Measurements from ENCODE around the gene TTI1.

Gene TTI1

DNA sequence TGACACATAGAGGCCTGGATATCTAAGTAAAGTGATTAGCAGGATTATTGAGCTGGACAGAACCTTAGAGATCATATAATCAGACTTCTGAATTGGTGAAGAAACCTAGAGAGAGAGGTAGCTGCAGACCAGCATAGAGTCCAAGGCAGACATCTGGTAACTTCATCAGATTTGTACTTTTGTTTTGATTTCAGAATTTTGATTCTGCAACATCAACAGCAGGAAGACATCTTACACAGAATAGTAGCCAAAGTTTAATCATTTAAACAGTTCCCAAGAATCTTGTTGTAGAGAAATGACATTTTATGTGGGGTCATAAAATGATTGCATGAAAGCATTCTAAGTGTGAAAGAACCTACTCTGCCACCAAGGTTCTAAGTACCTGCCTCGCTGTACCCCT, 39.6 kb upstream of the TTI1 start:
- H2BK5ac ChIP-seq (ENCODE audit: low read length) = no peak overlapping the region
- H3K9ac ChIP-seq (ENCODE audit: low read depth, low read length, poor library complexity) = no peak overlapping the region
- H2BK120ac ChIP-seq (ENCODE audit: low read depth, low read length) = no peak overlapping the region
- H2BK15ac ChIP-seq (ENCODE audit: low read length) = no peak overlapping the region
- no peak overlapping the region for H3K14ac ChIP-seq (ENCODE audit: low read length)
- no peak overlapping the region for H3K4me3 ChIP-seq (ENCODE audit: low read length in 2 of 2)
- no peak overlapping the region for H3K18ac ChIP-seq (ENCODE audit: low read length)
- no peak overlapping the region for H3K4ac ChIP-seq (ENCODE audit: low read length)
- H4K8ac ChIP-seq (ENCODE audit: low read depth, low read length) = no peak overlapping the region
- H2BK12ac ChIP-seq (ENCODE audit: low read length) = no peak overlapping the region
- H3K27me3 ChIP-seq (ENCODE audit: control insufficient read depth in 3 of 3, insufficient read depth in 3 of 3, low read depth in 1 of 3, low read length in 3 of 3) = no peaks in the 10 kb centered on the region
- H3K27ac ChIP-seq (replicated peaks; ENCODE audit: low read length) = no peak overlapping the region
- peaks cover 0 to 3% of the 10 kb centered on the region in 2 donors for H3K4me1 ChIP-seq (ENCODE audit: control insufficient read depth in 2 of 2, insufficient read depth in 1 of 2, low read depth in 1 of 2, low read length in 2 of 2)
- WGBS, 2 donors (ENCODE audit: extremely low coverage in 2 of 2, insufficient read length in 2 of 2, insufficient replicate concordance in 1 of 2) = no CpG with 5 or more reads among the region's 1 CpG
- DNase-seq (ENCODE audit: low spot score) = no peak
- no peak overlapping the region for H3K23ac ChIP-seq (ENCODE audit: low read depth, low read length, poor library complexity)
- no peak overlapping the region for H3K4me2 ChIP-seq (ENCODE audit: insufficient read depth, low read length, poor library complexity, severe bottlenecking)
- no peak overlapping the region for H2AFZ ChIP-seq (ENCODE audit: low read length)
- no peaks in the 10 kb centered on the region for H3K79me1 ChIP-seq (ENCODE audit: low read depth, low read length)
- peaks cover 2 to 45% of the 10 kb centered on the region in 2 donors for H3K9me3 ChIP-seq (replicated peaks in 1 of 2; ENCODE audit: control insufficient read depth in 2 of 2, insufficient read depth in 1 of 2, low read depth in 1 of 2, low read length in 2 of 2)
- peaks cover 24 to 98% of the 10 kb centered on the region in 2 donors for H3K36me3 ChIP-seq (replicated peaks in 1 of 2; ENCODE audit: control insufficient read depth in 2 of 2, insufficient read depth in 2 of 2, low read length in 2 of 2)
- no peak overlapping the region for H2AK5ac ChIP-seq (ENCODE audit: low read depth, low read length)
- H4K91ac ChIP-seq (ENCODE audit: low read depth, low read length, poor library complexity) = no peak overlapping the region

DNA sequence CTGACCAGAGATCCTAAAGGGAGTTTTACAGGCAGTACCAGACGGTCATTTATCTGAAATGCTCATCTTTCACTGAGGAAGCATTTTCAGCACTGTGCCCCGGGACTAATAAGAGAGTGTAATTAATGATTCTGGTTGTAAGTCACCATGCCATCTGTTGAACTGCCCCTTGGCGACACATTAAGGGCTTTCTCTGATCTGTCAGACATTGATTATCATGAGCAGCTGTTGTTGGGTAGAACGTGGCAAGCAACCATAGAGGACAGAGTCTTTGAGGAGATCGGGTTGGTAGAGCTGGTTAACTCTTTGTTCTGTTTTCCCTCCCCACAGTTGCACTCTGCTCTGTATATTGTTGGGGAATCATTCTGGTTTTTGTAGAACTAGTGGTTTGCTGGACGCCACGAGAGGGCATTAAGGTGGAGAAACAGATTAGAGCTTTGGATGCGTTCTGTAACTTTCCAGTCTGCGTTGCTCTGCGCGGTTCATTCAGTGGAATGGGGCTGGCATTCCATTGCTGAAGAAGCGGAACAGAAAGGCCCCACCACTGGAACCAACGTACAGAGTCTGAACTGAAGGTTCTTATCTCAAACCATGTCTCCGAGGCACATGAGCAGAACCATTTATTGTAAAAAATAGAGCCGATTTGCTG, 34.6 kb upstream of the TTI1 start:
- no CpG with 5 or more reads among the region's 15 CpGs for WGBS, 2 donors (ENCODE audit: extremely low coverage in 2 of 2, insufficient read length in 2 of 2, insufficient replicate concordance in 1 of 2)
- Histone ChIP-seq H3K4me3 (ENCODE audit: low read length in 2 of 2) (no peak overlapping the region), H2BK120ac (ENCODE audit: low read depth, low read length) (no peak overlapping the region), H2BK15ac (ENCODE audit: low read length) (no peak overlapping the region), H4K8ac (ENCODE audit: low read depth, low read length) (no peak overlapping the region), H4K91ac (ENCODE audit: low read depth, low read length, poor library complexity) (no peak overlapping the region), H3K9ac (ENCODE audit: low read depth, low read length, poor library complexity) (no peak overlapping the region), H3K14ac (ENCODE audit: low read length) (no peak overlapping the region), H3K4me2 (ENCODE audit: insufficient read depth, low read length, poor library complexity, severe bottlenecking) (no peak overlapping the region), H3K27me3 (ENCODE audit: control insufficient read depth in 3 of 3, insufficient read depth in 3 of 3, low read depth in 1 of 3, low read length in 3 of 3) (no peaks in the 10 kb centered on the region), H2AFZ (ENCODE audit: low read length) (no peak overlapping the region), H3K18ac (ENCODE audit: low read length) (no peak overlapping the region), H3K4me1 (ENCODE audit: control insufficient read depth in 2 of 2, insufficient read depth in 1 of 2, low read depth in 1 of 2, low read length in 2 of 2) (no peaks in the 10 kb centered on the region), H3K9me3 (replicated peaks in 1 of 2; ENCODE audit: control insufficient read depth in 2 of 2, insufficient read depth in 1 of 2, low read depth in 1 of 2, low read length in 2 of 2) (peaks cover 4 to 36% of the 10 kb centered on the region in 2 donors), H2AK5ac (ENCODE audit: low read depth, low read length) (no peak overlapping the region), H3K36me3 (replicated peaks in 1 of 2; ENCODE audit: control insufficient read depth in 2 of 2, insufficient read depth in 2 of 2, low read length in 2 of 2) (peaks cover 30 to 100% of the 10 kb centered on the region in 2 donors), H2BK5ac (ENCODE audit: low read length) (no peak overlapping the region), H3K79me1 (ENCODE audit: low read depth, low read length) (no peaks in the 10 kb centered on the region), H2BK12ac (ENCODE audit: low read length) (no peak overlapping the region), H3K4ac (ENCODE audit: low read length) (no peak overlapping the region), H3K27ac (replicated peaks; ENCODE audit: low read length) (no peak overlapping the region), H3K23ac (ENCODE audit: low read depth, low read length, poor library complexity) (no peak overlapping the region)
- DNase-seq (ENCODE audit: low spot score) = no peak

DNA sequence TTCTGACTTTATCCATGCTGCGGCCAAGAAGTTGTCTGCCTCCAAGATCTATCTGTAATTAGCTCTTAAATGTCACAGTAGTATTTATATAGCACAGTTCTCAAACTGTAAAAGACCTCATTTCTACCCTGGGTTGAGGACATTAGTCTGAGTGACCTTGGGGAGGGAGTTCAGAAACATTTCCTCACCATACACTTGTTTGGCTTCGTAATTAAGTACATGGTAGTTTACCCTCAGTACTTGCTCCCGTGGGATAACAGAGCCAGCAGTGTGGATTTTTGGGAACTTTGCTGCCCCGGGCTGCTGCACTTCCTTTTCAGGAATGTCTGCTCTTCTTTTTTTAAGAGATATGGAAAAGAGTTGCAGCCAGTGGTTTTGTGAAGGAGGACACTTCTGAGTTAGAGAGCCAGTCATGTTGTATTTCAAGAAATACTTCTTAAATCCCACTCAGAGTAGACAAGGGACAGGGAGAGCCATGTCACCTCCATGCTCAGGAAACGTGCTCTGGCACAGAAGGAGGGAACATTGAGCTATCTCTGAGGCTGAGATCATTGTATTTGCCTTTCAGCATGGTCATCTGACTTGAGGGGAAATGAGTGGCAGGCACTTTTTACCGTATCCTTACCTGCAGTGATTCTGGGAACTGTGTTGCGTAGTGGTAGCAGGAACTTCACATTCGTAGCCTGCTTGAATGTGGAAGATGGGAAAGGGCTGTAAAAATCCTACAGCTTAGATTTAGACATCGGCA, 33.9 kb upstream of the TTI1 start:
- Histone ChIP-seq H3K9me3 (replicated peaks in 1 of 2; ENCODE audit: control insufficient read depth in 2 of 2, insufficient read depth in 1 of 2, low read depth in 1 of 2, low read length in 2 of 2) (peaks cover 4 to 29% of the 10 kb centered on the region in 2 donors), H3K9ac (ENCODE audit: low read depth, low read length, poor library complexity) (no peak overlapping the region), H3K27me3 (ENCODE audit: control insufficient read depth in 3 of 3, insufficient read depth in 3 of 3, low read depth in 1 of 3, low read length in 3 of 3) (no peaks in the 10 kb centered on the region), H3K14ac (ENCODE audit: low read length) (no peak overlapping the region), H3K4me2 (ENCODE audit: insufficient read depth, low read length, poor library complexity, severe bottlenecking) (no peak overlapping the region), H2BK12ac (ENCODE audit: low read length) (no peak overlapping the region), H2BK5ac (ENCODE audit: low read length) (no peak overlapping the region), H3K18ac (ENCODE audit: low read length) (no peak overlapping the region), H3K36me3 (replicated peaks in 1 of 2; ENCODE audit: control insufficient read depth in 2 of 2, insufficient read depth in 2 of 2, low read length in 2 of 2) (peaks cover 32 to 98% of the 10 kb centered on the region in 2 donors), H3K27ac (replicated peaks; ENCODE audit: low read length) (no peak overlapping the region), H2AK5ac (ENCODE audit: low read depth, low read length) (no peak overlapping the region), H3K79me1 (ENCODE audit: low read depth, low read length) (no peaks in the 10 kb centered on the region), H4K91ac (ENCODE audit: low read depth, low read length, poor library complexity) (no peak overlapping the region), H3K4ac (ENCODE audit: low read length) (no peak overlapping the region), H4K8ac (ENCODE audit: low read depth, low read length) (no peak overlapping the region), H3K4me1 (ENCODE audit: control insufficient read depth in 2 of 2, insufficient read depth in 1 of 2, low read depth in 1 of 2, low read length in 2 of 2) (no peaks in the 10 kb centered on the region), H3K23ac (ENCODE audit: low read depth, low read length, poor library complexity) (no peak overlapping the region), H2AFZ (ENCODE audit: low read length) (no peak overlapping the region), H3K4me3 (ENCODE audit: low read length in 2 of 2) (no peak overlapping the region), H2BK120ac (ENCODE audit: low read depth, low read length) (no peak overlapping the region), H2BK15ac (ENCODE audit: low read length) (no peak overlapping the region)
- WGBS, 2 donors (ENCODE audit: extremely low coverage in 2 of 2, insufficient read length in 2 of 2, insufficient replicate concordance in 1 of 2) = no CpG with 5 or more reads among the region's 9 CpGs
- no peak for DNase-seq (ENCODE audit: low spot score)

DNA sequence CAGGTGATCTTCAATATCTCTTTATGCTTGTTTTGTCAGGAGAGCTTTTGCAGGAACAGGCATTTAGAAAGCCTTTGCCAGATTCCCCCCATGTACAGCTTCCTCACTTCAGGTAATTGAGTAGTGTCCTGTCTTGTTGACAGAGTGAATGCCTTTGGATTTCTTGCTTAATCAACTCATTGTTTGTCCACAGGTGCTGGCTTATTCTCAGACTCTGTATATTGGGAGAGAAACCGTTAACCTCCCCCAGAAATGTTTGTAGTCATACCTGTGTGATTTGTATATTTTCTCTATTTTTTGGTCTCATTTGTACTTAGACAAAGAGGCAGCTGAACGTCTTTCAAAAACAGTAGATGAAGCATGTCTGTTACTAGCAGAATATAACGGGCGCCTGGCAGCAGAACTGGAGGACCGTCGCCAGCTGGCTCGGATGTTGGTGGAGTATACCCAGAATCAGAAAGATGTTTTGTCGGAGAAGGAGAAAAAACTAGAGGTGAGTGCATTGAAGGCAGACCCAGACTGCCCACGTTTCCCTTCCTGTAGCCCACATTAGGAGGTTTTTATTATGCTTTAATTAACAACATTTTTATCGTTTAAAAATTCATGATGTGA, 32.6 kb upstream of the TTI1 start:
- Histone ChIP-seq H2BK5ac (ENCODE audit: low read length) (no peak overlapping the region), H2AK5ac (ENCODE audit: low read depth, low read length) (no peak overlapping the region), H4K8ac (ENCODE audit: low read depth, low read length) (no peak overlapping the region), H3K27me3 (ENCODE audit: control insufficient read depth in 3 of 3, insufficient read depth in 3 of 3, low read depth in 1 of 3, low read length in 3 of 3) (no peaks in the 10 kb centered on the region), H3K79me1 (ENCODE audit: low read depth, low read length) (no peaks in the 10 kb centered on the region), H3K4me3 (ENCODE audit: low read length in 2 of 2) (no peak overlapping the region), H2BK15ac (ENCODE audit: low read length) (no peak overlapping the region), H2BK120ac (ENCODE audit: low read depth, low read length) (no peak overlapping the region), H3K23ac (ENCODE audit: low read depth, low read length, poor library complexity) (no peak overlapping the region), H3K9me3 (replicated peaks in 1 of 2; ENCODE audit: control insufficient read depth in 2 of 2, insufficient read depth in 1 of 2, low read depth in 1 of 2, low read length in 2 of 2) (peaks cover 4 to 16% of the 10 kb centered on the region in 2 donors), H3K36me3 (replicated peaks in 1 of 2; ENCODE audit: control insufficient read depth in 2 of 2, insufficient read depth in 2 of 2, low read length in 2 of 2) (peaks cover 28 to 98% of the 10 kb centered on the region in 2 donors), H3K27ac (replicated peaks; ENCODE audit: low read length) (no peak overlapping the region), H3K4ac (ENCODE audit: low read length) (no peak overlapping the region), H4K91ac (ENCODE audit: low read depth, low read length, poor library complexity) (no peak overlapping the region), H3K9ac (ENCODE audit: low read depth, low read length, poor library complexity) (no peak overlapping the region), H2BK12ac (ENCODE audit: low read length) (no peak overlapping the region), H3K4me1 (ENCODE audit: control insufficient read depth in 2 of 2, insufficient read depth in 1 of 2, low read depth in 1 of 2, low read length in 2 of 2) (no peaks in the 10 kb centered on the region), H2AFZ (ENCODE audit: low read length) (no peak overlapping the region), H3K14ac (ENCODE audit: low read length) (no peak overlapping the region), H3K4me2 (ENCODE audit: insufficient read depth, low read length, poor library complexity, severe bottlenecking) (no peak overlapping the region), H3K18ac (ENCODE audit: low read length) (no peak overlapping the region)
- no CpG with 5 or more reads among the region's 10 CpGs for WGBS, 2 donors (ENCODE audit: extremely low coverage in 2 of 2, insufficient read length in 2 of 2, insufficient replicate concordance in 1 of 2)
- DNase-seq (ENCODE audit: low spot score) = no peak

Data from neuronal stem cell (in vitro differentiated cells).